Measurements from ENCODE around the gene DACT2.

DACT2 gene

DNA sequence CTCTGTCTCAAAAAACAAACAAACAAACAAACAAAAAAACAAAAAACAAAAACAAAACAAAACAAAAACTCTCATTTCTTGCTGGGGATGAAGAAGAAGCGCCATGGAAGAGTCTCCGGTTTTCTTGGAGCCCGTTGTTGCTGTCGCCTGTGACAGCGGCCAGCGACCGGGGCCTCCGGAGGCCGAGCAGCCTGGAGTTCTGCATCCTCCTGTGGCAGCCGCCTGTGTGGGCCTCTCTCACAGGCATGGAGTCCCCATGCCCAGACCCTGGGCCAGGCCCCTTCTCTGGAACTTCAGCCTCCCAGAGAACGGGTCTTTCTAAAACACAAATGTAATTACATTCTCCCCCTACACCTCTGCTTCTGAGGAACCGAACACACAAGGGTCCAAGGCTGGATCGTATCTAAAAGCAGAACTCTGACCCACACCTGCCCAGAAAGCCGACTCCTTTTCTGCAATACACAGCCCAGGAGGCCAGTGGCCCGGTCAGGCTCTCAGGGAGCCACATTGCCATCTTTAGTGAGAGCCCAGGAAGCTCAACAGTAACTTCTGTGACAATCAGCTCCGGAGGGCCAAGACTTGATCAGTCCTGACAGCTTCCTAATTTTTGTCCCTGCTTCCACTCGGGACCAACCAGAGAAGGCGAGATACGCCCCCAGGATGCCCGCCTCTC is 18.5 kb downstream of the DACT2 start:
- TF ChIP-seq OSR1 (CRISPR knock-in tag; IDR thresholded peaks at IDR 0.05) (no peak), PPARA (CRISPR knock-in tag; IDR thresholded peaks at IDR 0.05; ENCODE audit: borderline replicate concordance) (no peak)
- no peak for ATAC-seq

GRCh38 chr6:168299541-168300511 is 19.8 kb downstream of the DACT2 start:
- TF ChIP-seq OSR1 (CRISPR knock-in tag; IDR thresholded peaks at IDR 0.05) = no peak
- no peak for ATAC-seq

- no peak for TF ChIP-seq BACH2 (CRISPR knock-in tag; IDR thresholded peaks at IDR 0.05; ENCODE audit: borderline replicate concordance)
- TF ChIP-seq CSRNP3 (CRISPR knock-in tag; IDR thresholded peaks at IDR 0.05) = no peak
- TF ChIP-seq PATZ1 (CRISPR knock-in tag; IDR thresholded peaks at IDR 0.05; ENCODE audit: borderline replicate concordance) = no peak
- no peak for TF ChIP-seq CREB5 (CRISPR knock-in tag; IDR thresholded peaks at IDR 0.05; ENCODE audit: low read depth)
- TF ChIP-seq OSR1 (CRISPR knock-in tag; IDR thresholded peaks at IDR 0.05) = no peak
- no peak for TF ChIP-seq ESRRG (CRISPR knock-in tag; IDR thresholded peaks at IDR 0.05)
- TF ChIP-seq GLIS3 (CRISPR knock-in tag; IDR thresholded peaks at IDR 0.05) = no peak
- TF ChIP-seq TOX (CRISPR knock-in tag; IDR thresholded peaks at IDR 0.05; ENCODE audit: borderline replicate concordance) = no peak
- TF ChIP-seq ARNTL (CRISPR knock-in tag; IDR thresholded peaks at IDR 0.05; ENCODE audit: borderline replicate concordance, low read depth) = no peak
- TF ChIP-seq POU6F1 (CRISPR knock-in tag; IDR thresholded peaks at IDR 0.05; ENCODE audit: borderline replicate concordance, low read depth) = no peak
- TF ChIP-seq ZNF70 (CRISPR knock-in tag; IDR thresholded peaks at IDR 0.05) = no peak
- no peak for TF ChIP-seq ZFP30 (CRISPR knock-in tag; IDR thresholded peaks at IDR 0.05)
- no peak for TF ChIP-seq ISL1 (CRISPR knock-in tag; IDR thresholded peaks at IDR 0.05)
- TF ChIP-seq TSHZ2 (CRISPR knock-in tag; IDR thresholded peaks at IDR 0.05) = no peak
- no peak for TF ChIP-seq RARB (CRISPR knock-in tag; IDR thresholded peaks at IDR 0.05)
- no peak for TF ChIP-seq ZFP3 (CRISPR knock-in tag; IDR thresholded peaks at IDR 0.05)
- no peak for TF ChIP-seq ZNF8 (CRISPR knock-in tag; IDR thresholded peaks at IDR 0.05)
- no peak for TF ChIP-seq CSDC2 (CRISPR knock-in tag; IDR thresholded peaks at IDR 0.05)
- TF ChIP-seq ZC3H10 (CRISPR knock-in tag; IDR thresholded peaks at IDR 0.05) = no peak
- ATAC-seq = no peak
Measured at GRCh38 chr6:168297643-168298042, 21.9 kb downstream of the DACT2 start.
